LNCaP clone FGC (cell line): ENCODE data around the gene UBE2O.

ENCODE experiments used
- DNase-seq: peaks from one replicate; pipeline ENCODE4 v3.0.0-alpha.2; 2011; ENCODE audit warnings: low read depth
- H3K4me3 ChIP-seq: 2 replicates; pipeline ENCODE4 v1.5.1; 2011; ENCODE audit warnings: mild to moderate bottlenecking, low read depth, low read length, control low read depth
- CTCF ChIP-seq: IDR thresholded peaks from 2 replicates; pipeline ENCODE4 v1.5.1; 2012; ENCODE audit warnings: mild to moderate bottlenecking; ENCODE audit not compliant: control insufficient read depth, insufficient read depth; ENCODE audit errors: extremely low read depth

UBE2O gene

GRCh38 chr17:76397184-76397583 is 55.8 kb downstream of the UBE2O start:
- TF ChIP-seq CTCF = no peak
- no peak overlapping the region for H3K4me3 ChIP-seq
- DNase-seq = no peak

GRCh38 chr17:76395980-76396379 is 57.0 kb downstream of the UBE2O start:
- no peak for DNase-seq
- no peak for TF ChIP-seq CTCF
- no peak overlapping the region for H3K4me3 ChIP-seq

GRCh38 chr17:76394166-76394565 is 58.8 kb downstream of the UBE2O start:
- no peak for TF ChIP-seq CTCF
- no peak overlapping the region for H3K4me3 ChIP-seq
- DNase-seq = no peak

GRCh38 chr17:76391200-76391715 is 61.7 kb downstream of the UBE2O start:
- H3K4me3 ChIP-seq = no peak overlapping the region
- TF ChIP-seq CTCF = no peak

GRCh38 chr17:76390003-76390421 is 62.9 kb downstream of the UBE2O start:
- H3K4me3 ChIP-seq = no peak overlapping the region
- no peak for TF ChIP-seq CTCF
- DNase-seq = no peak

More at GRCh38 chr17:76391200-76391715, 61.7 kb downstream of the UBE2O start:
- DNase-seq = no peak

GRCh38 chr17:76388966-76389888 is 63.7 kb downstream of the UBE2O start:
- H3K4me3 ChIP-seq = no peak overlapping the region
- no peak for DNase-seq
- TF ChIP-seq CTCF = no peak
